ENCODE data around the gene CASP12. TPM values are rescaled to one million over a fixed set of nuclear protein-coding genes. Genes with fewer than 3 reads are reported as not detected.

The CASP12 gene
- total and polyA plus RNA-seq, 9 of the 15 experiments (the other 6 are each of a cell fraction or from before 2014, with no cell fraction given), result not detected

DNA sequence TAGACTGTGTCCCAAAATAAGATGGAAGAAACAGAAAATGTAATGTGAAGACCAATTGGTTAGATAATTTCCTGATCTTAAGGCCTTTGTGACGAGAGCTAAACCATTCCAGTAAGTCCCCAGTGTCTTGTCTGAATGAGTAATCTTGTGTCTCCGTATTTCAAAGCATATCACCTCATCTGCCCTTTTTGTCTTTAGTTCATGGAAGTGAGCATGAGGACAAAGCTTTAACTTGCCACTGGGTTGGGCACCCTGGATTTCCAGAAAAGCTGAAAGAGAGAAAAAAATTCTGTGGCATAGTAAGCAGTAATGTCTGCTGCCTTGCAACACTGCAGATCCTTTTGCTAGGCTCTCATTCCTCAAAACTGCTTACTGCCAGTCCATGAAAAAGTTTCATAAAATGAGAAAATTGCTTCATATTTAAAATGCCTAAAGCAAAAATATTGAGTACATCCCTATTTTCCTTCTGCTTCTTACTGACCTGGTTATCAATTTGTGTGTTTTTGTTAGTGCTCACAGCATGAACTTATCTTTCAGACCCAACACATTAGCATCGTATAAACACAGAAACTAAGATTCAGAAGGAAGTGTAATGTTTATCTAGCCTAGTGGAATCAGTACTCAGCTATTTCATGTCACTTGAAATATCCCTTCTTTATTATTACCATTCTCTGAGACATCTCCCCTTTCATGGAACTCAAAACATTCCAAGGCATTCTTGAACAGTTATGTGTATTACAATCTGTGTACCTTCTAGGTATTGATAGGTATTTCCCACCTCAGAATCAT lies 5.3 kb downstream of the CASP12 start:
- in situ Hi-C loops (cut with MboI) (no loop called here), intact Hi-C loops (cut with micrococcal nuclease) (no loop called here)
- no peak overlapping the region for H3K4me2 ChIP-seq (ENCODE audit: insufficient read depth, low read length)
- no peaks in the 10 kb centered on the region for H3K9me3 ChIP-seq (replicated peaks; ENCODE audit: control insufficient read depth, insufficient read depth, low read depth, low read length)
- DNase-seq (ENCODE audit: extremely low read depth in 1 of 4, low spot score in 3 of 4), result no peak
- H4K20me1 ChIP-seq (replicated peaks; ENCODE audit: control insufficient read depth, insufficient read depth, low read length), result no peaks in the 10 kb centered on the region
- no peaks in the 10 kb centered on the region for H3K79me2 ChIP-seq (ENCODE audit: control insufficient read depth, insufficient read depth, low read length)
- ATAC-seq, result no peak
- ChIA-PET CTCF (ENCODE audit: low intra/inter-chr PET ratio) (no interaction called here), POLR2A (no interaction called here)
- H3K4me3 ChIP-seq, result no peak overlapping the region
- H3K9ac ChIP-seq (ENCODE audit: insufficient read depth in 1 of 2, low read depth in 2 of 2, low read length in 2 of 2), result no peak overlapping the region
- H3K9me1 ChIP-seq (ENCODE audit: control insufficient read depth, insufficient read depth, low read length), result no peaks in the 10 kb centered on the region
- no peak for FAIRE-seq
- BruUV-seq (replicated peaks), result no TSS peak
- no peak overlapping the region for H2AFZ ChIP-seq (ENCODE audit: low read depth, low read length)
- H3K36me3 ChIP-seq (ENCODE audit: control insufficient read depth, insufficient read depth, low read length), result no peaks in the 10 kb centered on the region
- WGBS (ENCODE audit: insufficient coverage, low coverage, missing lambda C conversion rate), result 0% methylated on average over 3 of the region's 3 CpGs
- no peak overlapping the region for H3K27ac ChIP-seq (ENCODE audit: extremely low read depth, low read depth, low read length)
- H3K4me1 ChIP-seq (replicated peaks in 1 of 2; ENCODE audit: control insufficient read depth in 2 of 2, insufficient read depth in 2 of 2, low read length in 2 of 2), result no peaks in the 10 kb centered on the region
- H3K27me3 ChIP-seq (ENCODE audit: control insufficient read depth in 2 of 2, insufficient read depth in 2 of 2, low read length in 2 of 2), result no peaks in the 10 kb centered on the region
- TF ChIP-seq, protein P1, sequence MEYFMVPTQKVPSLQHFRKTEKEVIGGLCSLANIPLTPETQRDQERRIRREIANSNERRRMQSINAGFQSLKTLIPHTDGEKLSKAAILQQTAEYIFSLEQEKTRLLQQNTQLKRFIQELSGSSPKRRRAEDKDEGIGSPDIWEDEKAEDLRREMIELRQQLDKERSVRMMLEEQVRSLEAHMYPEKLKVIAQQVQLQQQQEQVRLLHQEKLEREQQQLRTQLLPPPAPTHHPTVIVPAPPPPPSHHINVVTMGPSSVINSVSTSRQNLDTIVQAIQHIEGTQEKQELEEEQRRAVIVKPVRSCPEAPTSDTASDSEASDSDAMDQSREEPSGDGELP (CRISPR knock-in tag; IDR thresholded peaks at IDR 0.05; ENCODE audit: borderline replicate concordance), result no peak
- TF ChIP-seq TEAD4 (IDR thresholded peaks at IDR 0.05; ENCODE audit: low read length), result no peak
- TF ChIP-seq TEAD4 (CRISPR knock-in tag; IDR thresholded peaks at IDR 0.05; ENCODE audit: borderline replicate concordance), result no peak
- TF ChIP-seq, protein P2, sequence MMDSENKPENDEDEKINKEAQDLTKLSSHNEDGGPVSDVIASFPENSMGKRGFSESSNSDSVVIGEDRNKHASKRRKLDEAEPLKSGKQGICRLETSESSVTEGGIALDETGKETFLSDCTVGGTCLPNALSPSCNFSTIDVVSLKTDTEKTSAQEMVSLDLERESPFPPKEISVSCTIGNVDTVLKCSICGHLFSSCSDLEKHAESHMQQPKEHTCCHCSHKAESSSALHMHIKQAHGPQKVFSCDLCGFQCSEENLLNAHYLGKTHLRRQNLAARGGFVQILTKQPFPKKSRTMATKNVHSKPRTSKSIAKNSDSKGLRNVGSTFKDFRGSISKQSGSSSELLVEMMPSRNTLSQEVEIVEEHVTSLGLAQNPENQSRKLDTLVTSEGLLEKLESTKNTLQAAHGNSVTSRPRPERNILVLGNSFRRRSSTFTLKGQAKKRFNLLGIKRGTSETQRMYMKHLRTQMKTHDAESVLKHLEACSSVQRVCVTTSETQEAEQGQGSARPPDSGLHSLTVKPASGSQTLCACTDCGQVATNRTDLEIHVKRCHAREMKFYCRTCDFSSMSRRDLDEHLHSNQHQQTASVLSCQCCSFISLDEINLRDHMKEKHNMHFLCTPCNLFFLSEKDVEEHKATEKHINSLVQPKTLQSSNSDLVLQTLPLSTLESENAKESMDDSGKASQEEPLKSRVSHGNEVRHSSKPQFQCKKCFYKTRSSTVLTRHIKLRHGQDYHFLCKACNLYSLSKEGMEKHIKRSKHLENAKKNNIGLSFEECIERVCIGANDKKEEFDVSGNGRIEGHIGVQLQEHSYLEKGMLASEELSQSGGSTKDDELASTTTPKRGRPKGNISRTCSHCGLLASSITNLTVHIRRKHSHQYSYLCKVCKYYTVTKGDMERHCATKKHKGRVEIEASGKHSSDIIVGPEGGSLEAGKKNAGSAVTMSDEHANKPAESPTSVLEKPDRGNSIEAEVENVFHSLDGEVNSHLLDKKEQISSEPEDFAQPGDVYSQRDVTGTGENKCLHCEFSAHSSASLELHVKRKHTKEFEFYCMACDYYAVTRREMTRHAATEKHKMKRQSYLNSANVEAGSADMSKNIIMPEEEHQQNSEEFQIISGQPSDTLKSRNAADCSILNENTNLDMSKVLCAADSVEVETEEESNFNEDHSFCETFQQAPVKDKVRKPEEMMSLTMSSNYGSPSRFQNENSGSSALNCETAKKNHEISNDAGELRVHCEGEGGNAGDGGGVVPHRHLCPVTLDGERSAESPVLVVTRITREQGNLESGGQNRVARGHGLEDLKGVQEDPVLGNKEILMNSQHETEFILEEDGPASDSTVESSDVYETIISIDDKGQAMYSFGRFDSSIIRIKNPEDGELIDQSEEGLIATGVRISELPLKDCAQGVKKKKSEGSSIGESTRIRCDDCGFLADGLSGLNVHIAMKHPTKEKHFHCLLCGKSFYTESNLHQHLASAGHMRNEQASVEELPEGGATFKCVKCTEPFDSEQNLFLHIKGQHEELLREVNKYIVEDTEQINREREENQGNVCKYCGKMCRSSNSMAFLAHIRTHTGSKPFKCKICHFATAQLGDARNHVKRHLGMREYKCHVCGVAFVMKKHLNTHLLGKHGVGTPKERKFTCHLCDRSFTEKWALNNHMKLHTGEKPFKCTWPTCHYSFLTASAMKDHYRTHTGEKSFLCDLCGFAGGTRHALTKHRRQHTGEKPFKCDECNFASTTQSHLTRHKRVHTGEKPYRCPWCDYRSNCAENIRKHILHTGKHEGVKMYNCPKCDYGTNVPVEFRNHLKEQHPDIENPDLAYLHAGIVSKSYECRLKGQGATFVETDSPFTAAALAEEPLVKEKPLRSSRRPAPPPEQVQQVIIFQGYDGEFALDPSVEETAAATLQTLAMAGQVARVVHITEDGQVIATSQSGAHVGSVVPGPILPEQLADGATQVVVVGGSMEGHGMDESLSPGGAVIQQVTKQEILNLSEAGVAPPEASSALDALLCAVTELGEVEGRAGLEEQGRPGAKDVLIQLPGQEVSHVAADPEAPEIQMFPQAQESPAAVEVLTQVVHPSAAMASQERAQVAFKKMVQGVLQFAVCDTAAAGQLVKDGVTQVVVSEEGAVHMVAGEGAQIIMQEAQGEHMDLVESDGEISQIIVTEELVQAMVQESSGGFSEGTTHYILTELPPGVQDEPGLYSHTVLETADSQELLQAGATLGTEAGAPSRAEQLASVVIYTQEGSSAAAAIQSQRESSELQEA (IDR thresholded peaks at IDR 0.05; ENCODE audit: low read depth), result no peak
- TF ChIP-seq HMG20A (CRISPR knock-in tag; conservative IDR thresholded peaks at IDR 0.05), result no peak
- no peak for TF ChIP-seq MCM5 (IDR thresholded peaks at IDR 0.05; ENCODE audit: low read depth)
- TF ChIP-seq CXXC5 (CRISPR knock-in tag; IDR thresholded peaks at IDR 0.05), result no peak
- no peak for TF ChIP-seq ZNF589 (CRISPR knock-in tag; IDR thresholded peaks at IDR 0.05; ENCODE audit: low read depth)
- TF ChIP-seq POLR2B (IDR thresholded peaks at IDR 0.05; ENCODE audit: low read depth, partially characterized antibody), result no peak
- no peak for TF ChIP-seq ZNF282 (CRISPR knock-in tag; IDR thresholded peaks at IDR 0.05)
- no peak for TF ChIP-seq ZBTB17 (CRISPR knock-in tag; IDR thresholded peaks at IDR 0.05)
- TF ChIP-seq, protein P3, sequence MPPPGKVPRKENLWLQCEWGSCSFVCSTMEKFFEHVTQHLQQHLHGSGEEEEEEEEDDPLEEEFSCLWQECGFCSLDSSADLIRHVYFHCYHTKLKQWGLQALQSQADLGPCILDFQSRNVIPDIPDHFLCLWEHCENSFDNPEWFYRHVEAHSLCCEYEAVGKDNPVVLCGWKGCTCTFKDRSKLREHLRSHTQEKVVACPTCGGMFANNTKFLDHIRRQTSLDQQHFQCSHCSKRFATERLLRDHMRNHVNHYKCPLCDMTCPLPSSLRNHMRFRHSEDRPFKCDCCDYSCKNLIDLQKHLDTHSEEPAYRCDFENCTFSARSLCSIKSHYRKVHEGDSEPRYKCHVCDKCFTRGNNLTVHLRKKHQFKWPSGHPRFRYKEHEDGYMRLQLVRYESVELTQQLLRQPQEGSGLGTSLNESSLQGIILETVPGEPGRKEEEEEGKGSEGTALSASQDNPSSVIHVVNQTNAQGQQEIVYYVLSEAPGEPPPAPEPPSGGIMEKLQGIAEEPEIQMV (tag; conservative IDR thresholded peaks at IDR 0.05; ENCODE audit: low read depth), result no peak
